GM18517 (cell line): Measurements from ENCODE around the gene RPL13.

Experiments
- ATAC-seq: cut with Tn5 transposase; IDR thresholded peaks from one replicate; pipeline ENCODE4 v1.9.1; 2021; ENCODE audit warnings: mild to moderate bottlenecking, moderate library complexity; ENCODE audit not compliant: unreplicated experiment

The RPL13 gene

DNA sequence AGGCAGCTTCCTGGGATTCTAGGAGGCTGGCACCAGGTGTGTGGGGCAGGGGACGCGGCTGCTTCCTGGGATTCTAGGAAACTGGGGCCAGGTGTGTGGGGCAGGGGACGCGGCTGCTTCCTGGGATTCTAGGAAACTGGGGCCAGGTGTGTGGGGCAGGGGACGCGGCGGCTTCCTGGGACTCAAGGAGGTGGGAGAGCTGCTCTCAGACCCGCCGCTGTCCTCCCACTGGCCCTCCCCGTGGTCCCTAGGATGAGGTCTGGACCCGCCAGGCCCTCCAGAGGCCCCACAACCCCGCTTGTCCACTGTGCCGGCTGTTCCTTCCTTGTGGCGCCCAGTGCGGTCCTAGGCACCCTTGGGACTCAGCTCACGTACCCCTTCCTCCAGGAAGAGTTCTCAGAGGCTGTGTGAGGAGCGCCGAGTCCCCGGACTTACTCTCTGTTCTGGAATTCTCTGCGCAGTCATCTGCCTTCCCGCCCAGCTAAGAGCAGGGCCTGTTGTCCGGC is 53.5 kb downstream of the RPL13 start:
- ATAC-seq = no peak
